WERI-Rb-1 (cell line): Measurements from ENCODE around the gene DMRTA2.

ENCODE experiments used
- DNase-seq: peaks from one replicate; pipeline ENCODE4 v3.0.0-alpha.2; 2020
- H3K27ac ChIP-seq: fragments of 250-450 bp; sonication (Bioruptor Pico); 2 replicates; pipeline ENCODE4 v1.5.1; 2020; ENCODE audit warnings: mild to moderate bottlenecking, moderate library complexity
- H3K27me3 ChIP-seq: fragments of 250-450 bp; sonication (Bioruptor Pico); 2 replicates; pipeline ENCODE4 v1.5.1; 2021; ENCODE audit warnings: mild to moderate bottlenecking, low read depth, moderate library complexity; ENCODE audit not compliant: insufficient read depth, severe bottlenecking
- H3K36me3 ChIP-seq: fragments of 250-450 bp; sonication (Bioruptor Pico); 2 replicates; pipeline ENCODE4 v1.5.1; 2020; ENCODE audit warnings: mild to moderate bottlenecking, moderate library complexity
- H3K4me3 ChIP-seq: 2 replicates; pipeline ENCODE4 v1.5.1; 2011; ENCODE audit warnings: low read depth, mild to moderate bottlenecking, control low read depth, low read length
- H3K9me3 ChIP-seq: fragments of 250-450 bp; sonication (Bioruptor Pico); 2 replicates; pipeline ENCODE4 v1.5.1; 2021; ENCODE audit warnings: mild to moderate bottlenecking, moderate library complexity; ENCODE audit not compliant: severe bottlenecking
- TF ChIP-seq, protein P1 (sequence below): IDR thresholded peaks from 2 replicates; pipeline ENCODE4 v1.5.1; 2011; ENCODE audit warnings: low read depth, mild to moderate bottlenecking, control low read depth, inconsistent platforms, low read length

Gene DMRTA2

DNA sequence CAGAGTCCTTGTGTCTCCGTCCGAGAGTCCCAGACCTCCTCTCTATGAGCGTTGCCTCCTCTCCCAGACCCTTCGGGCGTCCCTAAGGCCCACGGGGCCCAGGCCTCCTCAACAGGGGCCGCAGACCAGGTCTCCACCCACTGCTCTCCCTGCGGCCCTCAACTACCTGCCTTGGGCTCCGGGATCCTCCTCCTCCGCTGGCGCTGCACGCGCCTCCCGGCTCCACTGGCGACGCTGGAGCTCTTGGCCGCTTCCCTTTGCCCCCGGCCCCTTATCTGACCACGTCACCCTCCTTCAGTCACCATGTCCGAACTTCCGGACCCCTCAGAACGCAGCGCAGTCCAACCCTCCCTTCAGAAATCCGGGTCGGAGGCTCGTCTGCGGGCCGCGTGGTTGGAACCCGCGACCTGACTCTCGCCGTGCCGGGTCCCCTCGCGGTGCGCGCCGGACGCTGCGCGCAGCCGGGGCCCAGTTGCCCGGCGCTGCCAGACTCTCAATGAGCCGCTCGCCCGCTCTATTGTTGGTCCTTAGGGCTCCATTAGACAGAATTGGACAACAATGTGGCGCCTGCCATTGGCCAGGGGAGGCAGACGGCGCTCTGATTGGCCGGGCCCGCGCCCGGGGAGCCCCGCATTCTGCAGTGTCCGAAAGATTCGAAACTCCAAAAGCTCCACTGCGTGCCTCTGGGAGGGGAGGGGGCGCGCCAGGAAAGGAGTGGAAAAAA is at the start of gene DMRTA2:
Gene DMRTA2 (minus strand): TSS at position 498 of the 724 bp plus-strand sequence. CDS start 1,907 bp downstream, outside the sequence.
- Histone ChIP-seq H3K27me3 (peaks cover 55% of the 10 kb centered on the region), H3K9me3 (peaks cover 7% of the 10 kb centered on the region), H3K27ac (no peak within 1 kb of the TSS), H3K36me3 (no peaks in the 10 kb centered on the region), H3K4me3 (peak within 1 kb of the TSS; percentile 51)
- TF ChIP-seq, protein P1, sequence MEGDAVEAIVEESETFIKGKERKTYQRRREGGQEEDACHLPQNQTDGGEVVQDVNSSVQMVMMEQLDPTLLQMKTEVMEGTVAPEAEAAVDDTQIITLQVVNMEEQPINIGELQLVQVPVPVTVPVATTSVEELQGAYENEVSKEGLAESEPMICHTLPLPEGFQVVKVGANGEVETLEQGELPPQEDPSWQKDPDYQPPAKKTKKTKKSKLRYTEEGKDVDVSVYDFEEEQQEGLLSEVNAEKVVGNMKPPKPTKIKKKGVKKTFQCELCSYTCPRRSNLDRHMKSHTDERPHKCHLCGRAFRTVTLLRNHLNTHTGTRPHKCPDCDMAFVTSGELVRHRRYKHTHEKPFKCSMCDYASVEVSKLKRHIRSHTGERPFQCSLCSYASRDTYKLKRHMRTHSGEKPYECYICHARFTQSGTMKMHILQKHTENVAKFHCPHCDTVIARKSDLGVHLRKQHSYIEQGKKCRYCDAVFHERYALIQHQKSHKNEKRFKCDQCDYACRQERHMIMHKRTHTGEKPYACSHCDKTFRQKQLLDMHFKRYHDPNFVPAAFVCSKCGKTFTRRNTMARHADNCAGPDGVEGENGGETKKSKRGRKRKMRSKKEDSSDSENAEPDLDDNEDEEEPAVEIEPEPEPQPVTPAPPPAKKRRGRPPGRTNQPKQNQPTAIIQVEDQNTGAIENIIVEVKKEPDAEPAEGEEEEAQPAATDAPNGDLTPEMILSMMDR: no peak
- peak; percentile 64 for DNase-seq

DNA sequence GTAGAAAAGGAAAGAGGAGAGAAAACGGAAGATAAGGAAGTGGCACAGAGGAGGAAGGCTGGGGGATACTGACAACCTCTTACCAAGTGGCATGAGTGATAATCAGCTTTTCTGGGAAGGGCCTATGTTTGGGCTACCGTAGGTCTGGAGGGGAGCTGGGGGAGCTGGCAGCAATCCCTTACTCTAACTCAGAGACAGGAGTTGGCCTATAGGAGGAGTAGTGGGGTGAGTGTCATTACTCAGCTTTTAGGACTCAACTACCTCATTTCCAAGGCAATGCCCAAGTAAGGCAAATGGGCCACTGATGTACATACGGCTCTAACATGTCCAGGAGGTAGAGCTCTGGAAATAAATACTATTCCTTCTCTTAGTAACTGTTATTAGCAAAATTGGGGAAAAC is 48.7 kb upstream of the DMRTA2 start:
- TF ChIP-seq, protein P1: 0 out of 2 replicates have a peak, but pooled peaks have one; percentile 10
- Histone ChIP-seq H3K27me3 (no peaks in the 10 kb centered on the region), H3K4me3 (no peak overlapping the region), H3K36me3 (peaks cover 16% of the 10 kb centered on the region), H3K27ac (no peak overlapping the region), H3K9me3 (no peaks in the 10 kb centered on the region)
- no peak for DNase-seq

DNA sequence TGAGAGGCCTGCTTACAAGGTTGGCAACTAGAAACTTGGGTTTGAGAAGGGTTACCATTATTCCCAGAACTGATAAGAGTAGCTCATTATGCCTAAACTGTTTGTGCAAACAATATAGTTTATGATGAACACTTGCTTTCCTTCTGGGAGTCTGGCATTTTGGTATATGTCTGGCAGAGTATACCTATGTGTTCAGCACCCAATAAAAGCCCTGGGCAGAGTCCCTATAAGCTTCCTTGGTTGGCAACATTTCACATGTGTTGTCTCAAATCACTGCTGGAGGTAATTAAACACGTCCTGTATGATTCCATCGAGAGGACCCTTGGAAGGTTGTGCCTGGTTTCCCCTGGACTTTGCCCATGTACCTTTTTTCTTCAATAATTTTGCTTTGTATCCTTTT is 39.7 kb upstream of the DMRTA2 start:
- no peak for DNase-seq
- no peak overlapping the region for H3K27ac ChIP-seq
- TF ChIP-seq, protein P1: no peak
- no peaks in the 10 kb centered on the region for H3K27me3 ChIP-seq
- H3K36me3 ChIP-seq: peaks cover 7% of the 10 kb centered on the region; the same call in 1 of the 2 replicates
- H3K9me3 ChIP-seq: no peaks in the 10 kb centered on the region
- no peak overlapping the region for H3K4me3 ChIP-seq

DNA sequence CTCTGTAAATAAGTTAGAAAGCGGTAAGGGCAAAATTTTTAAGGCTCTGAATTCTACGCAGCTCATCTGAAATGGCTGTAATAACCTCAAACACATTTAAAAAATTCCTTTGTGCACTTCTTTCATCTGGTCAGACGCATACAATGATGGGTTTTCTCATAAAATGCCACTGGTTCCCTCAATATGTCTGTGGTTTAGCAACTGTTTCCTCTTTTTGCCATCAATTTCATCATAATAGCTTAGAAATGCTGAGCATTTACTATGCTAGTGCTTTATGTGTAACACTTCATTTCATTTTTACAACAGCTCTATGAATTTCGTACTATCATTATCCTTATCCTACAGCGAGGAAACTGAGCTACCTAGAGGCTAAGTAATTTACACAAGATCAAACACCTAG is 35.3 kb upstream of the DMRTA2 start:
- TF ChIP-seq, protein P1: no peak
- Histone ChIP-seq H3K27me3 (no peaks in the 10 kb centered on the region), H3K4me3 (no peak overlapping the region), H3K9me3 (no peaks in the 10 kb centered on the region), H3K27ac (no peak overlapping the region), H3K36me3 (peaks cover 2% of the 10 kb centered on the region; the same call in 1 of the 2 replicates)
- DNase-seq: no peak

DNA sequence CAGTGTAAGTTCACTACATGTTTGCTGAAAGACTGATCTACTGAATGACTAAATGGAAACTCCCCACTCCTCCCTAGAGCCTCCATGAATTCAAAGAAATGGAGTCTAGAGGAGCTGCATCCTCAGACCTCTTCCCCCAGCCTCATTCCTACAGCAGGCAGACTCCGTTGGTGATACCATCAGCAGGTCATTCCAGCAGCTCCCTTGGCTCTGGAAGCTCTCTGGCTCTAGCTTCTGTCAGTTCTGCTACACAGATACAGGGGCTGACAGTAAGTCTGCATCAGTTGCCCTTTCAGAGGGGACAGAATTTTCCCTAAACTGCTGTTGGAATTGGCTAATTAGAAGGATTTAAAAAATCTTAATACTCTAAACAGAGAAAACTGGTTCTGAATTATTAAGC is 31.7 kb upstream of the DMRTA2 start:
- DNase-seq: no peak
- TF ChIP-seq, protein P1: no peak
- no peaks in the 10 kb centered on the region for H3K9me3 ChIP-seq
- no peaks in the 10 kb centered on the region for H3K27me3 ChIP-seq
- no peak overlapping the region for H3K4me3 ChIP-seq
- H3K27ac ChIP-seq: no peak overlapping the region
- no peaks in the 10 kb centered on the region for H3K36me3 ChIP-seq

DNA sequence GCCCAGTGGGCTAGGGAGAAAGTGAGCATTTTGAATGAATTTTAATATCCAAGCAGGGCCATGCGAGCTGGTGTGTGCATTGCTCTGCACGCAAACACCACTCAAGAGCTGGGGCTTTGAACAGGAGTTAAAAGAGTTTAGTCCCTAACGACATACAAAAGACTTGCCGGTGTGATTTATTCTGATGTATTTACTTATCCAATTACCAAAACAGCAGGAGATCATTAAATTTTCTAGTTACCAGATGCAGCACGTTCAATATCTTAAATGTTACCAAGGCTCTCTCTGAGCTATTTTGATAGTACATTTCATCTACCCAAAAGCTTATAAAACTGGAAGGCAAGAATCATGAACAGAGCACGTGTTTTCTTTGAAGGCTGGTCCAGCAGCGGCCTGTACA is 30.0 kb upstream of the DMRTA2 start:
- H3K4me3 ChIP-seq: no peak overlapping the region
- H3K27me3 ChIP-seq: no peaks in the 10 kb centered on the region
- no peak overlapping the region for H3K27ac ChIP-seq
- no peak for DNase-seq
- H3K36me3 ChIP-seq: no peaks in the 10 kb centered on the region
- TF ChIP-seq, protein P1: no peak
- no peaks in the 10 kb centered on the region for H3K9me3 ChIP-seq
